AG04449 (cell line): ENCODE measurements around the gene NBL1.

ENCODE experiments used
- CTCF ChIA-PET: fragments of 350-600 bp; formaldehyde crosslinking; extraction: SDS; loops from one replicate; lab custom pipeline; 2021; ENCODE audit warnings: antibody characterized with exemption; lab: Yijun Ruan, JAX
- POLR2A ChIA-PET: fragments of 400-600, 350-600 bp; formaldehyde crosslinking; extraction: SDS; loops from one replicate; lab custom pipeline; 2020; ENCODE audit warnings: antibody characterized with exemption, inconsistent platforms; lab: Yijun Ruan, JAX
- DNase-seq: peaks from one replicate; pipeline ENCODE4 v3.0.0-alpha.2; 2010; ENCODE audit warnings: low read depth, low spot score
- H3K4me3 ChIP-seq: 2 replicates; pipeline ENCODE4 v1.5.1; 2011; ENCODE audit warnings: low read depth, mild to moderate bottlenecking, control low read depth, low read length
- TF ChIP-seq, protein P1 (sequence below): IDR thresholded peaks from one replicate; pipeline ENCODE4 v1.5.1; 2011; ENCODE audit warnings: mild to moderate bottlenecking, moderate library complexity, low read length, control low read depth, inconsistent platforms; ENCODE audit not compliant: insufficient read depth; ENCODE audit errors: missing control alignments

NBL1 gene

DNA sequence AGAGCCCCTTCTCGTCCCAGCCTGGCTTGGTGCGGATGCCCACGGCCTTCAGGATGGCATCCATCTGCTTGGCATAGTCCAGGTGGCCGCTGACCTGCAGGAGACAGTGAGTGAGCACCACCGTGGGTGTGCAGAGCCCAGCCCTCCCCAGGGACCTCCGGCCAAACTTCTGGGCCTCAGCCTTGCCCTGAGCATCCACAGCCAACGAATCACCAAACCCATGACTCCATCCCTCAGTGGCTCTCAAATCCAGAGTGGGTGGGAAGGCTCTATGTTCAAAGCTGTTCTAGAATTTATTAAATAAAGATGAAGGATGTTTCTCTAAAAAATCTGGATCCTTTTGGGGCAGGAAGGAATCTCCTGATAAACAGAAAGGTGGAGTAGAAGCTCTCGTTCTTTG is 39.2 kb downstream of the NBL1 start:
- ChIA-PET CTCF (interaction anchor here (1.2 to 6.0 kb wide), 5 partner anchors 21 to 35 kb away, joined by 3 to 55 read pairs (median 19); no protein-coding TSS in a partner anchor), POLR2A (no interaction called here)
- no peak for DNase-seq
- H3K4me3 ChIP-seq, result no peak overlapping the region
- TF ChIP-seq, protein P1, sequence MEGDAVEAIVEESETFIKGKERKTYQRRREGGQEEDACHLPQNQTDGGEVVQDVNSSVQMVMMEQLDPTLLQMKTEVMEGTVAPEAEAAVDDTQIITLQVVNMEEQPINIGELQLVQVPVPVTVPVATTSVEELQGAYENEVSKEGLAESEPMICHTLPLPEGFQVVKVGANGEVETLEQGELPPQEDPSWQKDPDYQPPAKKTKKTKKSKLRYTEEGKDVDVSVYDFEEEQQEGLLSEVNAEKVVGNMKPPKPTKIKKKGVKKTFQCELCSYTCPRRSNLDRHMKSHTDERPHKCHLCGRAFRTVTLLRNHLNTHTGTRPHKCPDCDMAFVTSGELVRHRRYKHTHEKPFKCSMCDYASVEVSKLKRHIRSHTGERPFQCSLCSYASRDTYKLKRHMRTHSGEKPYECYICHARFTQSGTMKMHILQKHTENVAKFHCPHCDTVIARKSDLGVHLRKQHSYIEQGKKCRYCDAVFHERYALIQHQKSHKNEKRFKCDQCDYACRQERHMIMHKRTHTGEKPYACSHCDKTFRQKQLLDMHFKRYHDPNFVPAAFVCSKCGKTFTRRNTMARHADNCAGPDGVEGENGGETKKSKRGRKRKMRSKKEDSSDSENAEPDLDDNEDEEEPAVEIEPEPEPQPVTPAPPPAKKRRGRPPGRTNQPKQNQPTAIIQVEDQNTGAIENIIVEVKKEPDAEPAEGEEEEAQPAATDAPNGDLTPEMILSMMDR, result no peak

DNA sequence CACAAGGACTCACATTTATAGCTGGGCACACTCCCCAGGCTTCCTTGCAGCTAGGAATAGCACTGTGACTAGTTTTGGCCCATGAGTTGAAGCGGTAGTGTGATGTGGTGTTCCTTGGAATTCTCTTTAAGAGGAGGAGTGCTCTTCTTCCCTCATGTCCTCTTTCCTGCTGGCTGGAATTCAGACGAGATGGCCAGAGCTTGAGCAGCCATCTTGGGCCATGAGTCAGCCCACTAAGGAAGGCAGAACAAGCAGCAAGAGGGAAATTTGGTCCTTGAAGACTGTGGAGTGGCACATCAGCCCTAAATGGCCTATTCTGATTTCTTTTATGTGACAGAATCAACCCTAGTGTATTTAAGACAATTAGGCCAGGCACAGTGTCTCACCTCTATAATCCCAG is 40.6 kb downstream of the NBL1 start:
- POLR2A ChIA-PET, result no interaction called here
- DNase-seq, result no peak
- no peak overlapping the region for H3K4me3 ChIP-seq
- TF ChIP-seq, protein P1, result no peak
- CTCF ChIA-PET, result interaction anchor here (1.9 to 6.0 kb wide), 3 partner anchors 20 to 31 kb away, joined by 4 to 55 read pairs (median 27); no protein-coding TSS in a partner anchor

DNA sequence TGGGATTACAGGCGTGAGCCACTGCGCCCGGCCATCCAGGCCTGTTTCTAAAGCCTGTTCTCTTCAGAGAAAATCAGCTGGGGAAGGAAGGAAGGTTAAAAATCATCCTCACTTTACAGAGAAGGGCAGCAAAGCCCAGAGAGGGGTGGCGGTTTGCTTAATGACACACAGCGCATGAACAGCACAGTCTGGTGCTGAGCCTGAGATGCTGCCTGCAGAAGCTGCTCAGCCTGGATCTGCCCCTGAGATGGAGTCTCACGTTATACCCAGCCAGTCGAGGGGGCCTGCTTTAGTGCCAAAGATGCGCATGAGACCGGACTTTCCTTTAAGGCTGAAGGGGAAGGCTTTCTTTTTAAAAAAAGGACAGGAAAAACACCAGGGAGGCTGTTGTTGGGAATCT is 41.9 kb downstream of the NBL1 start:
- ChIA-PET POLR2A (no interaction called here), CTCF (interaction anchor here (0.9 to 6.0 kb wide), 3 partner anchors 17 to 25 kb away, joined by 3 to 55 read pairs (median 27); no protein-coding TSS in a partner anchor)
- DNase-seq, result no peak
- no peak overlapping the region for H3K4me3 ChIP-seq
- TF ChIP-seq, protein P1, result no peak

DNA sequence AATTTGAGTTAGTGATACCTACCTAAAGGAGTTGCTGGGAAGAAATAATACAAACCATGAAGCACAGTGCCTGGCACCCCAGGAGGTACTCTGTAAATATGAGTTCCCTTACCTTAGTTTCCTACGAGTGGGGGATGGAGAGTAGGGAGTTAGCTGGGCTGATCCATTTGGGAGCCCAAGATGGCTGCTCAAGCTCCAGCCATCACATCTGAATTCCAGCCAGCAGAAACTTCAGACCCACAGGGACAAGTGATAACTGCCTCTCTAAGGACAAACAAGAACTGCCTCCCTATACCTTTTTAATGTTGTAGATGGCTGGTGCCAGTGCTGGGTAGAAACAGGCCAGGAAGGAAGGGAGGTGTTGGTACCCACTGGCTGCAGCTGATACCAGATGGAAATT is 43.3 kb downstream of the NBL1 start:
- H3K4me3 ChIP-seq, result no peak overlapping the region
- TF ChIP-seq, protein P1, result no peak
- CTCF ChIA-PET, result interaction anchor here (1.3 to 1.7 kb wide), 2 partner anchors 25 to 195 kb away, joined by 4 read pairs; partner anchors contain the start of gene OTUD3
- DNase-seq, result no peak
- POLR2A ChIA-PET, result no interaction called here

DNA sequence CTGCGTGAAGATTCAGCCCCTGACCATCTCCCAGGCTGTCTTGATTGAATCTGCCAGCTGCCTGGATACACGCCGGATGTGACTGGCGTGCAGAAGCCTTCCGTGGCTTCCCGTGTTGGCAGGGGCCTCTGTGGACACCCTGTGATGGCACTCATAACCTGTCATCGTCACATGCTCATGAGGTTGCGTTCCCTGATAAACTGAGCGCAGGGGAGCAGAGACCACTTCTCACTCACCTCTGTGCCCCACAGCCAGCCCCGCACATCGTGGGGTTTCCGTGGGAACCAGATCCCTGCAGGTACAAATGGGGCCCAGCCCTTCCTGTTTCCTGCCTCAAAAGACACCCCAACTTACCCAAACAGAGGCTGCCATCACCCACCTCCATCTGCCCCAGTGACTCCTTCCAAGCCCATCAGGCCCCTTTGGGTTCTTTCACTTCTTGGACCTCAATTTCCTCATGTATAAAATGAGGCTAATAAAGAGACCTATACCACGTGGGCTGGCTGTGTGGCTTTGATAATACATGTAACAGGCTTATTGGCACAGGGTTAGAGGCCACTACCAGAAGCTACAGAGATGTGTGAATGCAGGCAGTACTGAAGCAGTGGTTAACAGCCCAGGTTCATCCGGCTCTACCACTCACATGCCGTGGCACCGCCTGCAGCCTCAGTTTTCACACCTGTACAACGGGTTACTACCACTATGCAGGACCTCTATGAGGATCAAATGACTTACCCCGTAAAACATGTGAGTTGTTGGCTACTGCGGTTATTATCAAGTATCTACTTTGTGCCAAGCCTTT is 44.1 kb downstream of the NBL1 start:
- ChIA-PET CTCF (interaction anchor here (1.3 to 1.7 kb wide), 2 partner anchors 26 to 194 kb away, joined by 4 read pairs; partner anchors contain the start of gene OTUD3), POLR2A (no interaction called here)
- TF ChIP-seq, protein P1, result no peak
- no peak for DNase-seq
- no peak overlapping the region for H3K4me3 ChIP-seq

DNA sequence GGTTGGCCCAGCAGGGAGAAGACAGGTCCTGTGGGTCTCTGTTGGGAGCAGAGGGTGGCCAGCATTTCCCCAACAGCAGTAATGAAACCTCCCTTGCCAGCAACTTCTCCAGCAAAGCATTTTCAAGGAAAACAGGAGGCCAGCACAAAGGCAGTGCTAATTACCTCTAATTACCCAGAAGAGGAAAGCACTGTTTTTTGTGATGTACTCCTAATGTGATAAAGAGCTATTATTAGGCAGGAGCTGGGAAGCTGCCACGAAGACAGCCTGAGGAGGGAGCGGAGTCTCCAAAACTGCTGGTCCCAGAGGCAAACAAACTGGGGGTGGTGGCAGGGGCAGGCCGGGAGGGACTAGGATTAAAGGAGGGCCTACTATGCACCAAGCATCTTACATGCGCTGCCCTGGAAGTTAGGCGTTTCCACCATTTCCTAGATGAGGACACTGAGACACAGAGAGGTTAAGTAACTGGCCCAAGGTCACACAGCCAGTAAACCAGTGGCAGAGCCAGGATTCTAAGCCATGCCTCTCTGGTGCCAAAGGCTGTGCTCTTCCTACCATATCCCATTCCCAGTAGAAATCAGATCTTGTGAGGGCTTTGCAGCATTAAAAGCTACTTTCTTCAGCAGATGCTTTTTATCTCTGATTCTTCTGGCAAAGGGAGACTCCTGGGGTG is 45.1 kb downstream of the NBL1 start:
- ChIA-PET CTCF (interaction anchor here (1.1 to 8.5 kb wide), 2 partner anchors 15 to 27 kb away, joined by 5 to 92 read pairs; no protein-coding TSS in a partner anchor), POLR2A (no interaction called here)
- DNase-seq, result no peak
- no peak overlapping the region for H3K4me3 ChIP-seq
- TF ChIP-seq, protein P1, result no peak
